ENCODE measurements around the gene TNFSF11.

TNFSF11 gene

DNA sequence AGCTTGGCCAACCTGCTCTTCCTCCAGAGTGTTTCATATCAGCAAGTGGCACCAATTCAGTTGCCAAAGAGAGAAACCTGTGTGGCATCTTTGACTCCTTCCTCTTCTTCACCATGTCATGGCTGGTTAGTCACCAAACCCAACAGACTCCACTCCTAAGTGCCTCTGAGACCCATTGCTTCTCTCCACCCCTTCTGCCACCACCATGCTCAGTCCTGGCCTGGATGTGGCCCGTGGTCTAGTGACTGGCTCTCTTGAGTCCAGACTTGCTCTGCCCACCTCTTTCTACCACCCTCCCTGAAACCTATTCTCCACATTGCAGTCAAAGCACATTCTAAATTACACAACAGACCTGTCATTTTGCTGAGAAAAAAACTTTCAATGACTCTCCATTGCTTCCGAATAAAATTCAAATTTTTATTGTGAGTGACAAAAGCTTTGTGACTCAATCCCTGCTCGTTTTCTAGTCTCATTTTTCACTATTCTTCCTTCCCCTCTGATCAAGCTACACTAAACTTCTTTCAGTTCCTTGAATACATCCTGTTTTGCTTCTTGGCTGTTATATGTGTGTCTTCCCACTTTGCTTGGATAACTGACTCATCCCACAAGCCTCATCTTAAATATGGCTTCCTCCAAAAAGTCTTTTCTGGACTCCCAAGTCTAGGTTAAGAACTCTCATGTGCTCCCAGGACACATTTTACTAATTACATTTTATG, 12.0 kb upstream of the TNFSF11 start:
- DNase-seq = no peak

GRCh38 chr13:42567906-42568305, 6.0 kb upstream of the TNFSF11 start:
- no peak for DNase-seq

- no peak for DNase-seq
Measured at GRCh38 chr13:42569576-42570344, 4.2 kb upstream of the TNFSF11 start.

GRCh38 chr13:42571895-42572294, 2.1 kb upstream of the TNFSF11 start:
- no peak for DNase-seq

DNA sequence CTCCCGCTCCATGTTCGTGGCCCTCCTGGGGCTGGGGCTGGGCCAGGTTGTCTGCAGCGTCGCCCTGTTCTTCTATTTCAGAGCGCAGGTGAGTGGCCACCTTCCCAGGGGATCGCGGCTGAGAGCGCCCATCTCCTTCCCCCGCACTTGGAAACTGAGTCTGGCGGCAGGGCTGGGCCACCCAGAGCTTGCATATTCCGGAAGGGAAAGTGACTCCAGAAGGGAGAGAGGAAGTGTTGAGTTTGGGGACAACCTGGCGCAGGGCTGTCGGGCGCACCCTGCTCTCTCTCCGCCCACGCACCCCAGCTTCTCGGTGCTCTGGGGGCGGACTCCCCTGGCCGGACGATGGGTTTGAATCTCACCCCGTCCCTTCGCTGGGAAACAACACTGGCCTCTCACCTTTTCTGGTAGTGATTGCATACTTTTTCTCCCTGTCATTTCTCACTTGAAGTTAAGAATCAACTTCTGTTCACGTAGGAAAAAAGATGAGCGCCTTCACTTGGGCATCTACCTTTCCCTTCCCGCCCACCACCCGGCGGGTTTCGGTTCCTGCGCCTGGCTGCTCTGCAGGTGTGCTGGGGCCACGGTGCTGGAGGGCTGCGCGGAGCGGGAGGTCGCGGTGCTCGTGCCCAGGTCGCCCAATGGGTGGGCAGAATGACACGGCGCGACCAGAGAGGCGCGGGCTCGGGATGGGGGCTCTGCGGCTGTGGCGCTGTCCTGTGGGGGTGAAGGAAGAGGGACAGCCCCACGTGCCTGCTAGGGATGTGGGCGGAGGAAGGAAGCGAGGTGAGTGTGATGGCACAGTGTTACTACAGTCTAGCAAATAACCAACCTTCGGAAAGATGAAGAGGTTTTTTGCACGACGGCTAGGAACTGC, 721 bp downstream of the TNFSF11 start:
- peak; percentile 4 to 89 (median 35) for DNase-seq

DNA sequence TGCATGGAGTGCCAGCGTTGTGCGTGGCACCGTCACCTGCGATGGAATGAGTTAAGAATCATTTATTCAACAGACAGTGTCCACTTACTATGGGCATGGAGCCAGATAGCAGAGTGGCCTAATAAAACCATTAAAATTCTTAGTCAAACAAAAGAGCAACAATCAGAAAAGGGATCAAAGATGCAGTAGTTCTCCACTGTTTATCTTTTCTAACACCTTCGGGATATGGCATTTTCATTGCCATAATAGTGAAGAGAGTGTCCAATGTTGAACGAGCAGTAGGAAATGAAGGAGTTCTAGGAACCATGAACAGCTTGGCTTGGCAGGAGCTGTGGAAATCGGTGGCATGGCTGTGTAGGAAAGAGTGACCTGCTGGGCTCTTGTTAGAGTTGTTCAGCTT, 2.0 kb downstream of the TNFSF11 start:
- no peak for DNase-seq

GRCh38 chr13:42577538-42577937, 3.6 kb downstream of the TNFSF11 start:
- DNase-seq = peak in 1 of 5 experiments; percentile 94

- no peak for DNase-seq
Measured at GRCh38 chr13:42580644-42581043, 6.7 kb downstream of the TNFSF11 start.

DNA sequence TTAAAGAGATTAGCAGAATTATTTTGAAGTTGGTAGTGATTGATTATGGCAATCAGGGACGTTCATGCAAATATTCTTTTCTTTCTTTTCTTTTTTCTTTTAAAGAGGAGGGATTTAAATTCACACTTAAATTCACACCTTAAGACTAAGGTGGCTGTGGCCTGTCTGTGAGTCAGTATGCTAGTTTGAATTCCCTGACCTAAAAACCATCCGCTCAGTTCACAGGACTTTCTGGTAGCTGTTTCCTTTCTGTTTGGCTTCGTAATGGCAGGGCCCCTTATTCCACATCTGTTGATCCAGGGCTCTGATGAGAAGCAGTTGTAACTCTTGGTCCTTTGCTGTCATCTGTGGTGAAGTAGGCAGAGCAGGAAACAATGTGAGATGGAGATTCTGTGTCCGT, 7.5 kb downstream of the TNFSF11 start:
- DNase-seq = no peak

DNA sequence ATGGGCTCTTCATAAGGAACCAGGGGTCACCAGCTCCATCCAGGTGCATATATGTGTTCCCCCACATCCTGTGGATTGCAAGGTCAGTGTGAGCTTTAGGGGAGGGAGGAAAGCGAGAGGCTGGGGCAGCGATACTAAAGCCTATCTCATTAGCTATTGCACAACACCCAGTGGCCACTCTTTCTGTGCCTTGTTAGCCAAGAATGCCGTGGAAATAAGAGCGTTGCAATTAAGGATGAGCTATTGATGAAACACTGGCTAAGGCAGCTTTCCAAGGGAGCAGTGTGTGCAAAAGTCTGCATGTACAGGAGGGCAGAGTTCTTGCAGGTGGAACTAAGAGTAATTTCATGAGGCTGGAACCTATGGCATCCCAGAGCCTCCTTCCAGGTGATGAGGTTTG, 17.6 kb downstream of the TNFSF11 start:
- no peak for DNase-seq

DNA sequence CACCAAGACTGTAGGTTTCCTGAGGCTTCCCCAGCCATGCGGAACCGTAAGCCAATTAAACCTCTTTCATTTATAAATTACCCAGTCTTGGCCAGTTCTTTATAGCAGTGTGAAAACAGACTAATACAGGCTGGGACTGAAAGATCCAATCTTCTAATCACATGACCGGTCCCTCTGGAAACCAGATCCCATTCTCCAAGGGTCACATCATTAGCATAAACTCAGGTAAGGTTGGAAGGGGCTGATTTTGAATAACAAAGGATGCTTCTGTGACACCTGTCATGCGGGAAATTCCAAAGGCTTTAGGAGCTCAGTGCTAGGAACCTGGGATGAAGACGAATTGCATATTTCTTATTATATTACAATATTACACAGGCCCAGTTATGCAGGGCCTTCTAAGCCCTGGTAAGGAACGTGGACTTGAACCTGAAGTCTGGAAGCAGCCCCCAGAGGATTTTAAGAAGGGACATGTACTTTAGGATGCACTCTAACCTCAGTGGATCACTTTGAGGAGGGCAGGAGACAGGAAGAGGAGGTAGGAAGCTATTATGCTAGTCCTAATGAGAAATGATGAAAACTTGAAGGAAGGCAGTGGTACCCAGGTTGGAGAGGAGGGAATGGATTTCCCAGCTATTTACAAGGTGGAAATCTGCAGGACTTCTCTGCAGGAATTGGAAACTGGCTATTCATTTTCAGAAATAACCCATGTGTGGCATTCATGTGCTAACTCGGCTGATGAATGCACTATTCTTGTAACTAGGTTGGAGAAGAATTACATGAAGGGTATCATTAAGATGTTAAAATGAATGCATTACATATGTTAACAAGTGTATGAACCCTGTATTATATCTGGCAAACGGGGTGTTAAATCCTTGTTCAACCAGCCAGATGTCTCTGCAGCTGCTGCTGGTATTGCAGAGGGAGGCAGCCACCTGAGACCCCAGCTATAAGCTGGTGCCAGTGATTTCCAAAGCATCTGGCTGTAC, 19.3 kb downstream of the TNFSF11 start:
- DNase-seq = no peak

GRCh38 chr13:42594481-42595252, 20.7 kb downstream of the TNFSF11 start:
- DNase-seq = peak in 3 of 5 experiments; percentile 18 to 76 (median 26)

DNA sequence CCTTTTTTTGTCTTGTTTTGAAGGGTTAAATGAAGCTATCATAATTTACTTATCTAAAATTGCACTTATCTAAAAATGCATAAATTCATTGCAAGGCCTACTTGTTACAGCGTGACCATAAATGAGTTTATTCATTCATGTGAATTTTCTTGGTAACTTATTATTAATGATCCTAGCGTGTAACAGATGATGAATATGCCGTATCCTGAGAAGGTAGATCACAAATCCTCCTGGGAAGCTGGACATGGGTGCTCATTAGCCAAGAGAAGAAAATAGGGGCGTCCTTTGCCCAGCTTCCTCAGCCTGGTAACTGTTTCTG, 21.3 kb downstream of the TNFSF11 start:
- no peak for DNase-seq

DNA sequence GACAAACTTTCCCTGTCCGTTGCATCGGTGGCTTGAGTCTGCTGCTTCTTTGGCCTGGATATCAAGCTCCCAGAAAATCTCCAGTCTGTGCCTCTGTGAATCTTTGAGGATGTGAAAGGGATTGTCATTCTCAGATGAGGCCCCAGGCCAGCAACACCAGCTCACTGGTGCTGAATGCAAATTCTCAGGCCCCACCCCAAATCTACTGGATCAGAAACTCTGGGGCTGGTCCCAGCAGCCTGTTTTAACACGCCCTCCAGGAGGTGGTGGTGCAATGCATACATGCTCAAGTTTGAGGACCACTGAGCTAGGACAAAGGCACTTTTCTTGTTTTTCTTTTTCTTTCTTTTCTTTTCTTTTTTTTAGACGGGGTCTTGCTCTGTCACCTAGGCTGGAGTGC, 23.6 kb downstream of the TNFSF11 start:
- DNase-seq = no peak

DNA sequence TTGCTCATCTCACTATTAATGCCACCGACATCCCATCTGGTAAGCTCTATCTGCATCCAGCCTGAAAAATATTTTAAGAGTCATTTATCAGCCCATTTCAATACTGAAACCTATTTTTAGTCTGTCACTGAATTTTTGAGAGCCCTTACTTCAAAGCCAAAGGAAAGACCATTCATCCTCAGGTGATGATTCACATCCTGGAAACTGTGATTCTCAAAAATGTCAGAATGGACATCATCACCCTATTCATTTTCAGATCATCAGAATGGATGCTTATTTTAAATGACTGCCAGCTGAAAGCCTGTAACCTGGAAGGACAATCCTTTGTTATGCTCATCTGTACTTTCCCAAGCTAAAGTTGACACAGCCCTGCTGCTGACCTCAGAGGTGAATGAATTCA, 27.0 kb downstream of the TNFSF11 start:
- no peak for DNase-seq

GRCh38 chr13:42602906-42603305, 29.0 kb downstream of the TNFSF11 start:
- no peak for DNase-seq

- no peak for DNase-seq
Measured at GRCh38 chr13:42603571-42603970, 29.6 kb downstream of the TNFSF11 start.

DNA sequence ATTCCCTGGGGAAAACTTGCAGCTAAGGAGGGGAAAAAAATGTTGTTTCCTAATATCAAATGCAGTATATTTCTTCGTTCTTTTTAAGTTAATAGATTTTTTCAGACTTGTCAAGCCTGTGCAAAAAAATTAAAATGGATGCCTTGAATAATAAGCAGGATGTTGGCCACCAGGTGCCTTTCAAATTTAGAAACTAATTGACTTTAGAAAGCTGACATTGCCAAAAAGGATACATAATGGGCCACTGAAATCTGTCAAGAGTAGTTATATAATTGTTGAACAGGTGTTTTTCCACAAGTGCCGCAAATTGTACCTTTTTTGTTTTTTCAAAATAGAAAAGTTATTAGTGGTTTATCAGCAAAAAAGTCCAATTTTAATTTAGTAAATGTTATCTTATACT, 33.6 kb downstream of the TNFSF11 start:
- DNase-seq = no peak

GRCh38 chr13:42610649-42611048, 36.7 kb downstream of the TNFSF11 start:
- no peak for DNase-seq

DNA sequence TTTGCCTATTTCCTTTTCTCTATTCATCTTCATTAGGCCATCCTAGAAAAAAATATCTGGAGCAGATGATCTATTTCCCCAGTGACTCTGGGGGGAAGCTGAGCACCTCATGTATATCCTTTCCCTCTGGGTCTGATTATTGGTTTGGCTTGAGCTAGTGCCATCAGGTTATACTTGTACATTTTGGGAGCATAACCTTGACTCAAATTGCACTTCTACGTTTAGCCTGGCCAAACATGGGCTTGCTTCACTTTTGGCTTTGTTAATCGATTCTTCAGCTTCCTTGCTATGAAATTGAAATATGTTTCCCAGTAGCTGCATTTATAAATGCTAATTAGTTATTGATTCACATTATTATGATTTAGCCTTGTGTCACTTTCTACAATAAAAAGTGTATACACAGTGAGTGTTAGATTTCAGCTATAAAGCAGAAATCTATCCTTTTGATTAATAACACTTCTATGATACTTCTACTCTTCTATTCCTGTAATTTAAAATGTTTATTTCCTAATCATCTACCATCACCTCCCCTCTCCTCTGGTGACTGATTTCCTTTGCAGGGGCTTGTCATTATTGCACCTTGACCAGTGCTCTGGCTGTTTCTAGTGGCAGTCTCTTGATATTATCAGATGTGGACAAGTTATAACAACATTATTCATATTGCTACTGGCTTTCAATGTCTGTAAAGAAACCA, 37.3 kb downstream of the TNFSF11 start:
- no peak for DNase-seq

Measured in T-helper 2 cell (primary cell).